Hepatocyte (in vitro differentiated cells): Measurements from ENCODE around the gene PLTP.

Experiments
- EZH2 ChIP-seq: fragments of 200-600 bp; sonication (generic); IDR thresholded peaks from 2 replicates; pipeline ENCODE4 v1.6.1; 2016; ENCODE audit warnings: antibody characterized with exemption, mild to moderate bottlenecking, borderline replicate concordance
- EZH2phosphoT487 ChIP-seq: fragments of 200-600 bp; sonication (generic); IDR thresholded peaks from one replicate; pipeline ENCODE4 v1.6.1; 2018; ENCODE audit warnings: antibody characterized with exemption, mild to moderate bottlenecking, low read depth, moderate library complexity; ENCODE audit not compliant: unreplicated experiment, severe bottlenecking
- TF ChIP-seq, protein P1 (sequence below): fragments of 200-600 bp; sonication (generic); IDR thresholded peaks from 2 replicates; pipeline ENCODE4 v1.5.1; 2016; ENCODE audit warnings: antibody characterized with exemption, mild to moderate bottlenecking; ENCODE audit not compliant: poor library complexity

DNA sequence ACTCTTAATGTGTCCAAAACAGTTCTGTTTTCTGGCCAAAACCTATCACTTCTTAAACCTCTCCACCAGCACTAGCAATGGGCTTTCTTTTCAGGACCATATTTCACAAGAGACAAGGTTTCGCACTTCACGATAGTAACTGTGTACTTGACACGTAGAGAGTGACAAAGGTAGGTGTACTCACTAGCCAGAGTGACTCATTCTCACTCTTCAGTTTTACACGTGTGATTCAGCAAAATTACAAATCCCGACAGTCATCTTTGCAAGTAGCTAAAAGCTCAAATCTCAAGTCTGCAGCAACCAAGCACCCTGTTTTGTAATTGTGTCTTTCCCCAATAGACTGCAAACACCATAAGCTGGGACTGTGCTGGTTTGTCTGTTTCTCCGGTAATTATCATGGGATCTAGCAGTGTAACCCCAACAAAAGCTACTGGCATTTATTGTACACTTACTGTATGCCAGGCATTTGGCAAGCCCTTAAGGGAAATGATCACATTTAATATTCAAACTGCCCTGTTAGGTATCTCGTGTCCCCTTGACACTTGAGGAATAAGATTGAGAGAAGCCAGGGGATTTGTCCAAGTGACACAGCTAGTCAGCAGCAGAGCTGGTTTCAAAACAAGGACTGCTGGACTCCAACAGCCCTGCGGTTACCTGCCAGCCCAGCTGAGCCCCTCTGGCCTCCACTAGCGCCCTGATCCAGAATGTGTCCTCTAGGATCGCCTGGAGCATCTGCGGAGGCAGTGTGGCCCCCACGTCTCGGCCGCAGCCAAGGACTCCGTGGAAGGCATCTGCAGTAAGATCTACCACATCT, 32.4 kb upstream of the PLTP start:
- TF ChIP-seq EZH2: no peak
- TF ChIP-seq, protein P1, sequence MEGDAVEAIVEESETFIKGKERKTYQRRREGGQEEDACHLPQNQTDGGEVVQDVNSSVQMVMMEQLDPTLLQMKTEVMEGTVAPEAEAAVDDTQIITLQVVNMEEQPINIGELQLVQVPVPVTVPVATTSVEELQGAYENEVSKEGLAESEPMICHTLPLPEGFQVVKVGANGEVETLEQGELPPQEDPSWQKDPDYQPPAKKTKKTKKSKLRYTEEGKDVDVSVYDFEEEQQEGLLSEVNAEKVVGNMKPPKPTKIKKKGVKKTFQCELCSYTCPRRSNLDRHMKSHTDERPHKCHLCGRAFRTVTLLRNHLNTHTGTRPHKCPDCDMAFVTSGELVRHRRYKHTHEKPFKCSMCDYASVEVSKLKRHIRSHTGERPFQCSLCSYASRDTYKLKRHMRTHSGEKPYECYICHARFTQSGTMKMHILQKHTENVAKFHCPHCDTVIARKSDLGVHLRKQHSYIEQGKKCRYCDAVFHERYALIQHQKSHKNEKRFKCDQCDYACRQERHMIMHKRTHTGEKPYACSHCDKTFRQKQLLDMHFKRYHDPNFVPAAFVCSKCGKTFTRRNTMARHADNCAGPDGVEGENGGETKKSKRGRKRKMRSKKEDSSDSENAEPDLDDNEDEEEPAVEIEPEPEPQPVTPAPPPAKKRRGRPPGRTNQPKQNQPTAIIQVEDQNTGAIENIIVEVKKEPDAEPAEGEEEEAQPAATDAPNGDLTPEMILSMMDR: no peak
- TF ChIP-seq EZH2phosphoT487: no peak
